Choroid plexus epithelial cell (primary cell): ENCODE measurements around the gene HRAS.

Source experiments
- DNase-seq: peaks from one replicate; pipeline ENCODE4 v3.0.0-alpha.2; 2010; ENCODE audit warnings: low read depth
- H3K4me3 ChIP-seq: 2 replicates; pipeline ENCODE4 v1.5.1; 2011; ENCODE audit warnings: low read depth, mild to moderate bottlenecking, control low read depth, low read length, moderate library complexity
- TF ChIP-seq, protein P1 (sequence below): conservative IDR thresholded peaks from 2 replicates; pipeline ENCODE4 v1.5.1; 2011; ENCODE audit warnings: low read depth, mild to moderate bottlenecking, control low read depth, inconsistent platforms, low read length, moderate library complexity

Gene HRAS

GRCh38 chr11:512761-513595 lies 22.4 kb downstream of the HRAS start:
- no peak for DNase-seq
- TF ChIP-seq, protein P1, sequence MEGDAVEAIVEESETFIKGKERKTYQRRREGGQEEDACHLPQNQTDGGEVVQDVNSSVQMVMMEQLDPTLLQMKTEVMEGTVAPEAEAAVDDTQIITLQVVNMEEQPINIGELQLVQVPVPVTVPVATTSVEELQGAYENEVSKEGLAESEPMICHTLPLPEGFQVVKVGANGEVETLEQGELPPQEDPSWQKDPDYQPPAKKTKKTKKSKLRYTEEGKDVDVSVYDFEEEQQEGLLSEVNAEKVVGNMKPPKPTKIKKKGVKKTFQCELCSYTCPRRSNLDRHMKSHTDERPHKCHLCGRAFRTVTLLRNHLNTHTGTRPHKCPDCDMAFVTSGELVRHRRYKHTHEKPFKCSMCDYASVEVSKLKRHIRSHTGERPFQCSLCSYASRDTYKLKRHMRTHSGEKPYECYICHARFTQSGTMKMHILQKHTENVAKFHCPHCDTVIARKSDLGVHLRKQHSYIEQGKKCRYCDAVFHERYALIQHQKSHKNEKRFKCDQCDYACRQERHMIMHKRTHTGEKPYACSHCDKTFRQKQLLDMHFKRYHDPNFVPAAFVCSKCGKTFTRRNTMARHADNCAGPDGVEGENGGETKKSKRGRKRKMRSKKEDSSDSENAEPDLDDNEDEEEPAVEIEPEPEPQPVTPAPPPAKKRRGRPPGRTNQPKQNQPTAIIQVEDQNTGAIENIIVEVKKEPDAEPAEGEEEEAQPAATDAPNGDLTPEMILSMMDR: no peak
- no peak overlapping the region for H3K4me3 ChIP-seq

DNA sequence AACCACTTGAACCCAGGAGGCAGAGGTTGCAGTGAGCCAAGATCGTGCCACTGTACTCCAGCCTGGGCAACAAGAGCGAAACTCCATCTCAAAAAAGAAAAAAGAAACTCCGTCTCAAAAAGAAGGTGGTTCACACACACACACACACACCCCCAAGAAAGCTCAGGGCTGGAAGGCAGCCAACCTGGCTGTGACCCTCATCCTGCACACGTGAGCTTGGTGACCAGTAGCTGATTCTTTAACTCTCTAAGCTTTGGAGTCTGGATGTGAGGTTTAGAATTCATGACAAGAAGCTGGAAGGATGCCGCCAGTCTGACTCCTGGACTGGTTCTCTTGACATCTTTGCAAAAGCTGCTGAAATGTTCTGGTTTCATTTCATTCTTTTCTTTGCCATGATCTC lies 26.4 kb downstream of the HRAS start:
- DNase-seq: no peak
- H3K4me3 ChIP-seq: no peak overlapping the region
- TF ChIP-seq, protein P1: no peak

- no peak for DNase-seq
- peak overlapping the region; percentile 66 for H3K4me3 ChIP-seq
- TF ChIP-seq, protein P1: no peak
These were observed 27.5 kb downstream of the HRAS start for GRCh38 chr11:507727-508515.

- peak; percentile 97 for DNase-seq
- H3K4me3 ChIP-seq: peak within 1 kb of the TSS; percentile 93
- TF ChIP-seq, protein P1: no peak
These were observed 28.2 kb downstream of the HRAS start, which contains the start of gene RNH1 for GRCh38 chr11:506995-507726. TSS of gene RNH1 (minus strand) at chr11:507242. CDS start at chr11:502162, 5,080 bp downstream.

GRCh38 chr11:506238-506994 lies 29.0 kb downstream of the HRAS start:
- DNase-seq: peak; percentile 99
- TF ChIP-seq, protein P1: no peak
- H3K4me3 ChIP-seq: peak overlapping the region; percentile 93

GRCh38 chr11:504994-505344 lies 30.4 kb downstream of the HRAS start:
- TF ChIP-seq, protein P1: no peak
- peak overlapping the region; percentile 70 for H3K4me3 ChIP-seq
- DNase-seq: no peak
